Stomach (tissue), 4 donors: ENCODE results near the gene DHRS7.

ENCODE experiments used
- CTCF ChIP-seq, 7 experiments: fragments of 450-650 bp in 4 of 7; fragments of 200-600 bp in 3 of 7; sonication (generic) in 3 of 7; IDR thresholded peaks; one replicate each; pipeline ENCODE4 v1.5.1; 2016 to 2019; ENCODE audit warnings: antibody characterized with exemption in 7 of 7, control low read depth in 2 of 7, mild to moderate bottlenecking in 1 of 7
- POLR2A ChIP-seq, 4 donors: fragments of 450-650 bp; IDR thresholded peaks; one replicate each; pipeline ENCODE4 v1.6.1; 2016; ENCODE audit warnings: antibody characterized with exemption in 4 of 4, control low read depth in 2 of 4, mild to moderate bottlenecking in 1 of 4, moderate library complexity in 1 of 4
- POLR2AphosphoS5 ChIP-seq, 3 donors: sonication (generic); formaldehyde crosslinking; IDR thresholded peaks; one replicate each; pipeline ENCODE4 v1.6.1; 2016; ENCODE audit warnings: antibody characterized with exemption in 3 of 3

GRCh38 chr14:60183741-60184140, 18.5 kb upstream of the DHRS7 start:
- TF ChIP-seq CTCF (IDR thresholded peaks at IDR 0.05) (no peak), POLR2AphosphoS5 (IDR thresholded peaks at IDR 0.05) (no peak), POLR2A (IDR thresholded peaks at IDR 0.05) (no peak)
